HG02973 (cell line): ENCODE data around the gene HMCN1.

Source experiments
- ATAC-seq: cut with Tn5 transposase; IDR thresholded peaks from one replicate; pipeline ENCODE4 v1.9.1; 2021; ENCODE audit warnings: moderate library complexity; ENCODE audit not compliant: unreplicated experiment

The HMCN1 gene

GRCh38 chr1:185895208-185895900 is 161.2 kb downstream of the HMCN1 start:
- ATAC-seq, result no peak

GRCh38 chr1:185896863-185897262 is 162.7 kb downstream of the HMCN1 start:
- ATAC-seq, result no peak

GRCh38 chr1:185906186-185906585 is 172.0 kb downstream of the HMCN1 start:
- no peak for ATAC-seq

GRCh38 chr1:185907246-185907645 is 173.1 kb downstream of the HMCN1 start:
- ATAC-seq, result no peak

- ATAC-seq, result no peak
Measured at GRCh38 chr1:185911978-185912377, 177.8 kb downstream of the HMCN1 start.

- ATAC-seq, result no peak
Measured at GRCh38 chr1:185912504-185912903, 178.3 kb downstream of the HMCN1 start.

GRCh38 chr1:185914089-185914488 is 179.9 kb downstream of the HMCN1 start:
- ATAC-seq, result no peak

- ATAC-seq, result no peak
Measured at GRCh38 chr1:185916861-185917260, 182.7 kb downstream of the HMCN1 start.

- ATAC-seq, result no peak
Measured at GRCh38 chr1:185917646-185918045, 183.5 kb downstream of the HMCN1 start.

- no peak for ATAC-seq
Measured at GRCh38 chr1:185920602-185921001, 186.4 kb downstream of the HMCN1 start.

- no peak for ATAC-seq
Measured at GRCh38 chr1:185921636-185922035, 187.4 kb downstream of the HMCN1 start.

GRCh38 chr1:185926588-185926987 is 192.4 kb downstream of the HMCN1 start:
- ATAC-seq, result no peak

GRCh38 chr1:185929776-185930175 is 195.6 kb downstream of the HMCN1 start:
- ATAC-seq, result no peak

GRCh38 chr1:185931438-185931837 is 197.2 kb downstream of the HMCN1 start:
- no peak for ATAC-seq

GRCh38 chr1:185933580-185933979 is 199.4 kb downstream of the HMCN1 start:
- no peak for ATAC-seq

- no peak for ATAC-seq
Measured at GRCh38 chr1:185934476-185935189, 200.4 kb downstream of the HMCN1 start.

GRCh38 chr1:185935360-185935759 is 201.2 kb downstream of the HMCN1 start:
- no peak for ATAC-seq

GRCh38 chr1:185936641-185937040 is 202.4 kb downstream of the HMCN1 start:
- ATAC-seq, result no peak

- ATAC-seq, result no peak
Measured at GRCh38 chr1:185938396-185938795, 204.2 kb downstream of the HMCN1 start.

GRCh38 chr1:185939142-185939541 is 205.0 kb downstream of the HMCN1 start:
- ATAC-seq, result no peak

GRCh38 chr1:185942961-185943360 is 208.8 kb downstream of the HMCN1 start:
- no peak for ATAC-seq

- no peak for ATAC-seq
Measured at GRCh38 chr1:185956881-185957280, 222.7 kb downstream of the HMCN1 start.
